GM06990 (cell line): Measurements from ENCODE around the gene STKLD1.

Experiments
- DNase-seq: peaks from one replicate; pipeline ENCODE4 v3.0.0-alpha.2; 2011; ENCODE audit not compliant: insufficient read length; ENCODE audit errors: extremely low read depth
- H3K27me3 ChIP-seq: replicated peaks from 2 replicates; pipeline ENCODE4 v1.6.0; 2011; ENCODE audit warnings: low read length; ENCODE audit not compliant: control insufficient read depth, insufficient read depth
- H3K36me3 ChIP-seq: 2 replicates; pipeline ENCODE4 v1.5.1; 2011; ENCODE audit warnings: low read length; ENCODE audit not compliant: control insufficient read depth, insufficient read depth
- H3K4me3 ChIP-seq: replicated peaks from 2 replicates; pipeline ENCODE4 v1.5.1; 2011; ENCODE audit warnings: low read depth, mild to moderate bottlenecking, control low read depth, low read length
- TF ChIP-seq, protein P1 (sequence below): IDR thresholded peaks from 2 replicates; pipeline ENCODE4 v1.5.1; 2011; ENCODE audit warnings: low read length, control low read depth, mild to moderate bottlenecking, inconsistent platforms; ENCODE audit not compliant: insufficient read depth, poor library complexity, severe bottlenecking

Gene STKLD1

DNA sequence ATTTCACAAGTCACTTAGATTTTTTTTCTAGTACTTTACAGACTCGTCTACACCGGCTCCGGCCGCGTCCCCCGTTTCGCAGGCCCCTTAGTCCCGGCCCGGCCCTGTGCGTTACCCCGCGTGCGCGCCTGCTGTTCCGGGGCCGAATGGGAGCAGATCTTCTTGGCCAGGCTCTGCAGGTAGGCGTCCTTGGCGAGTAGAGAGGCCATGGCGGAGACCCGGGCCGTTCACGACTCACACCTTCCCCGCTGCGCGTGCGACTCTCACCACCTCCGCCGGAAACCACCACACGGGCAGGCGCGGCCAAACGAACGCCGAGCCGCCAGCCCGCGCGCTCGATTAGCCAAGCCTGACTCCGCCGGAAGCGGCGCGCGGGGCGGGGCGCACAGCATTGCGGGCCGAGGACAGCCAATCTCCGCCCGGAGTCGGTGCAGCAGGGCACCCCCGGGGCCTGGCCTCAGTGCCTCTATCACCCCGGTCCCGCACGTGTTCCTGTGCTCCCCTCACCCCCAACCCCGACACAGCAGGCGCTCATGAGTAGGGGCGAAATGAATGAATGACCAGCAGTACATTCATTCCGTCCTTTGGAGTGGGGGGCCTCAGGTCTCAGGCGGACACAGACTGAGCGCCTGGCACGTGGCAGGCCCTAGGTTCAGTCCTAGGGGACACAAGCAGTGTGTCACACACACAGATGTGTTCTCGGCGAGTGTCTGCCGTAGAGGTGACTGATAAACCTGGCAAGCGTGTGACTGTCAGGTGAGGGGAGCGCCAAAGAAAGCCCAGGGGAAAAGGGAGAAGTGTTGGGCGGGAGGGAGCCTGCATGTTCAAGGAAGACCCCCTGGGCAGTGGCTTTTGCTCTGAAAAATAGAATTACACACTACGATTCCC, 40.0 kb upstream of the STKLD1 start, which contains the start of gene SURF6:
Gene SURF6 (minus strand): TSS at position 265 of the 888 bp plus-strand sequence. CDS start 56 bp downstream, at position 209.
- TF ChIP-seq, protein P1, sequence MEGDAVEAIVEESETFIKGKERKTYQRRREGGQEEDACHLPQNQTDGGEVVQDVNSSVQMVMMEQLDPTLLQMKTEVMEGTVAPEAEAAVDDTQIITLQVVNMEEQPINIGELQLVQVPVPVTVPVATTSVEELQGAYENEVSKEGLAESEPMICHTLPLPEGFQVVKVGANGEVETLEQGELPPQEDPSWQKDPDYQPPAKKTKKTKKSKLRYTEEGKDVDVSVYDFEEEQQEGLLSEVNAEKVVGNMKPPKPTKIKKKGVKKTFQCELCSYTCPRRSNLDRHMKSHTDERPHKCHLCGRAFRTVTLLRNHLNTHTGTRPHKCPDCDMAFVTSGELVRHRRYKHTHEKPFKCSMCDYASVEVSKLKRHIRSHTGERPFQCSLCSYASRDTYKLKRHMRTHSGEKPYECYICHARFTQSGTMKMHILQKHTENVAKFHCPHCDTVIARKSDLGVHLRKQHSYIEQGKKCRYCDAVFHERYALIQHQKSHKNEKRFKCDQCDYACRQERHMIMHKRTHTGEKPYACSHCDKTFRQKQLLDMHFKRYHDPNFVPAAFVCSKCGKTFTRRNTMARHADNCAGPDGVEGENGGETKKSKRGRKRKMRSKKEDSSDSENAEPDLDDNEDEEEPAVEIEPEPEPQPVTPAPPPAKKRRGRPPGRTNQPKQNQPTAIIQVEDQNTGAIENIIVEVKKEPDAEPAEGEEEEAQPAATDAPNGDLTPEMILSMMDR, result no peak
- H3K36me3 ChIP-seq, result peaks cover 45% of the 10 kb centered on the region

DNA sequence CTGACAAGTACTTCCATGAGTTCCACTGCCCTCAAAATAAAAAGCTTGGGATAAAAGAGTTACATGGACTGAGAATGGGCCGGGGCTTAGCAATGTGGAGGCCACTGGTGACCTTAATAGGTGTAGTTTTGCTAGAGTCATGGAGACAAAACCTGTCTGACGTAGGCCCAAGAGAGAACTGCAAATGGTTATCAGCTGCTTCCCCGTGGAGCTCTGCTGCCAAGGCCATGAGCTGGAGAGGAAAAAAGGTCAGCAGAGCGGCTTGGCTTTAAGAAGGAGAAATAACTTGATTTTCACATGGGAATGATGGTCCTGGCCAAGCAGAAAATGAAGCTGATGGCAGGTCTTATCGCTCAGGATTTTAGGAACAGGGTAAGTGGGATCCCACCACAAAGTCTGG, 36.5 kb upstream of the STKLD1 start:
- no peak overlapping the region for H3K4me3 ChIP-seq

More for the DNA sequence above, 40.0 kb upstream of the STKLD1 start, which contains the start of gene SURF6:
- Histone ChIP-seq H3K4me3 (peak within 1 kb of the TSS; percentile 86), H3K27me3 (no peaks in the 10 kb centered on the region)
- peak; percentile 98 for DNase-seq

DNA sequence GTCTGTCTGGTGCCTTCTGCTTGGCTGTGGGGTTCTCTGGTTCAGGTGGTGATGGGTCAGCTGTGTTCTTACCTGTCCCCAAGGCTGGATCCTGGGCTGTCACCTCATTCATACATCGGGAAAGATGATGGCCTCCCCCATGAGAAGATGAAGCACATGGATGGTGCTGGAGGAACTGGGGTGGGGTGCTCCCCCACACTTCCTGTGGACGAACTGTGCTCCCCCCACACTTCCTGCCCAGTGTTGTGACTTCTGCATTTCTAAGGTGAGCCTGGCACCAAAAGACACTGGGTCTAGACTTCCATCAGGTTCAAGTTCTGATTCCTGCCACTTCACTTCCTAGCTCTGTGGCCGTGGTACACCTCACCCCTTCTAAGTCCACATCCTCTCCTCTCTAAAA, 35.9 kb upstream of the STKLD1 start:
- peaks cover 48% of the 10 kb centered on the region for H3K36me3 ChIP-seq
- H3K4me3 ChIP-seq, result no peak overlapping the region
- H3K27me3 ChIP-seq, result no peaks in the 10 kb centered on the region
- TF ChIP-seq, protein P1, result no peak
- no peak for DNase-seq

More for the DNA sequence above, 36.5 kb upstream of the STKLD1 start:
- H3K36me3 ChIP-seq, result peaks cover 45% of the 10 kb centered on the region
- no peak for DNase-seq
- H3K27me3 ChIP-seq, result no peaks in the 10 kb centered on the region
- TF ChIP-seq, protein P1, result no peak

DNA sequence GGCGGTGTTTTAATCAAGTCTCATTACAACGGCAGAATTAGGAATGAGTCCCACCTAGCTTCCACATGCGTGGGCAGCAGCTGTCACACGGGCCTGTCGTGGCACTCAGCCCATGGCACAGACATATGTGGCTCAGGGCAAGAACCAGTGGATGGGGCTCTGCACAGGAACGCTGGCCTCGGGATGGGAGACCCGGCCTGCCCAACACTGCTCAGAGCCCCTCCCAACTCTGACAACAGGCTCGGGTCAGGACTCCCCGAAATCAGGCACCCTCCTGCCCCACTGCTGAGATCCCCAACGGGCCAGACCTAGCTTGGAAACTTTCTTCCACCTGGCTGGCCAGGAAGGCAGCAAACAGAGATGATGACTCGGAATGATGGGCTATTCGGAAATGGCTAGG, 35.2 kb upstream of the STKLD1 start:
- Histone ChIP-seq H3K27me3 (no peaks in the 10 kb centered on the region), H3K4me3 (no peak overlapping the region), H3K36me3 (peaks cover 48% of the 10 kb centered on the region)
- no peak for DNase-seq
- TF ChIP-seq, protein P1, result no peak

DNA sequence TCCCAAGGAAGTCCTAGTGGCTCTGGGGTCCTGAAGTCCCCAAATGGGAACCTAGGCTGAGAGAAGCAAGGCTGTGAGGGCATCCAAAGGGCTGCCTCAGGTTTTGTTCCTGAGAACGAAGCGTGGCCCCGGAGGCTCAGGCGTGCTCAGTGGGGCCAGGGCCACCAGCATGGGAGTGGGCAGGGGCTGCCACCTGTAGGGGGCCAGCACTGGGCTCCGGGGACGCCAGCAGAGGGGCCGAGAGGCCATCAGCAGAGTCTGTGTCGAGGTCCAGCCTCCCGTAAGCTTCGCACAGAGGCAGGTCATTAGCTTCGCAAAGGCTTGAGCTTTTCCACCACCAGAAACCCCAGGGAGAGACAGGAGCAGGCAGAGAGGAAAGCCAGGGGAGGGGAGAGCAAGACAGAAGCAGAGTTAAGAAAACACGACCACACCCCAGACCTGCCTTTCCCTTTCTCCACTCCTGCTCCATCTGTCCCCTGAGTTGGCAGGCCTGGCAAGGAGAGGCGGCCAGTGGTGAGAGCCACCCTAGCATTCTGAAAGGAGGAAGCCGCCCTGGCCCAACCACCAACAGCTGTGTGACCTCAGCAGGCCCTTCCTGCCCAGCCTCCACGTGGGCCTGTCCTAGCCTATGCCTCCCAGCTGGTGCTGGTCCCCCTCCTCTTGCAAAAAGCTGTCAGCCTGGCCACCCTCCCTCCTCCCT, 34.6 kb upstream of the STKLD1 start:
- peaks cover 48% of the 10 kb centered on the region for H3K36me3 ChIP-seq
- DNase-seq, result no peak

More for the DNA sequence above, 34.6 kb upstream of the STKLD1 start:
- no peaks in the 10 kb centered on the region for H3K27me3 ChIP-seq
- H3K4me3 ChIP-seq, result no peak overlapping the region
- TF ChIP-seq, protein P1, result no peak
